ENCODE results near the gene UCP3.
"Not testable (repeated sequence)": the region's sequence is repeated elsewhere in the genome, so short reads cannot be mapped to it uniquely, and the experiment has no call there.

The UCP3 gene

GRCh38 chr11:74000307-74001133 is 8.4 kb downstream of the UCP3 start:
- DNase-seq (ENCODE audit: low read depth in 2 of 2): no peak

- DNase-seq (ENCODE audit: low read depth in 2 of 2): no peak
Measured at GRCh38 chr11:73999581-74000306, 9.1 kb downstream of the UCP3 start.

GRCh38 chr11:73998846-73999575 is 9.9 kb downstream of the UCP3 start:
- DNase-seq (ENCODE audit: low read depth in 2 of 2): no peak

- no peak for DNase-seq (ENCODE audit: low read depth in 2 of 2)
Measured at GRCh38 chr11:73997120-73997770, 11.6 kb downstream of the UCP3 start.

- DNase-seq (ENCODE audit: low read depth in 2 of 2): no peak
Measured at GRCh38 chr11:73996161-73996747, 12.6 kb downstream of the UCP3 start.

- DNase-seq (ENCODE audit: low read depth in 2 of 2): no peak
Measured at GRCh38 chr11:73995731-73996130, 13.2 kb downstream of the UCP3 start.

GRCh38 chr11:73995247-73995646 is 13.6 kb downstream of the UCP3 start:
- no peak for DNase-seq (ENCODE audit: low read depth in 2 of 2)

- DNase-seq (ENCODE audit: low read depth in 2 of 2): no peak
Measured at GRCh38 chr11:73991471-73992006, 17.3 kb downstream of the UCP3 start.

- DNase-seq (ENCODE audit: low read depth in 2 of 2): no peak
Measured at GRCh38 chr11:73990730-73991129, 18.2 kb downstream of the UCP3 start.

GRCh38 chr11:73989156-73989555 is 19.7 kb downstream of the UCP3 start:
- no peak for DNase-seq (ENCODE audit: low read depth in 2 of 2)

- no peak for DNase-seq (ENCODE audit: low read depth in 2 of 2)
Measured at GRCh38 chr11:73988227-73988626, 20.7 kb downstream of the UCP3 start.

- DNase-seq (ENCODE audit: low read depth in 2 of 2): not testable (repeated sequence)
Measured at GRCh38 chr11:73985661-73986060, 23.2 kb downstream of the UCP3 start.

GRCh38 chr11:73983741-73984538 is 24.9 kb downstream of the UCP3 start:
- DNase-seq (ENCODE audit: low read depth in 2 of 2): no peak

GRCh38 chr11:73982990-73983740 is 25.7 kb downstream of the UCP3 start:
- peak; percentile 90 to 92 for DNase-seq (ENCODE audit: low read depth in 2 of 2)

GRCh38 chr11:73982595-73982989 is 26.3 kb downstream of the UCP3 start, which contains the start of gene UCP2:
TSS of gene UCP2 (minus strand) at chr11:73982843. CDS start at chr11:73978378, 4,465 bp downstream.
- peak; percentile 85 to 92 for DNase-seq (ENCODE audit: low read depth in 2 of 2)

- no peak for DNase-seq (ENCODE audit: low read depth in 2 of 2)
Measured at GRCh38 chr11:73981051-73981805, 27.7 kb downstream of the UCP3 start.

- DNase-seq (ENCODE audit: low read depth in 2 of 2): no peak
Measured at GRCh38 chr11:73980001-73980961, 28.6 kb downstream of the UCP3 start.

All from stimulated activated CD8-positive, alpha-beta memory T cell treated with anti-CD3 and anti-CD28 coated beads, Interleukin-2, amount 100 ng/mL, for 48 hours (primary cell).